HEK293 (cell line): Measurements from ENCODE around the gene USH1G.
A peak's percentile ranks its signal among the peaks of the same experiment; 100 is the strongest.

Experiments used
- EGR2 ChIP-seq: fragments of 450-650 bp; formaldehyde crosslinking; IDR thresholded peaks from 2 replicates; pipeline ENCODE4 v1.5.1; 2016; ENCODE audit warnings: low read depth, missing biosample characterization, missing genetic modification characterization
- GLIS2 ChIP-seq: fragments of 450-650 bp; formaldehyde crosslinking; IDR thresholded peaks from 2 replicates; pipeline ENCODE4 v1.5.1; 2016; ENCODE audit warnings: missing biosample characterization, missing genetic modification characterization
- KLF16 ChIP-seq: fragments of 450-650 bp; formaldehyde crosslinking; IDR thresholded peaks from 2 replicates; pipeline ENCODE4 v1.5.1; 2017; ENCODE audit warnings: missing biosample characterization, missing genetic modification characterization
- KLF7 ChIP-seq: fragments of 450-650 bp; formaldehyde crosslinking; IDR thresholded peaks from 2 replicates; pipeline ENCODE4 v1.5.1; 2016; ENCODE audit warnings: missing biosample characterization, missing genetic modification characterization, borderline replicate concordance
- KLF9 ChIP-seq: fragments of 450-650 bp; formaldehyde crosslinking; IDR thresholded peaks from 2 replicates; pipeline ENCODE4 v1.5.1; 2016; ENCODE audit warnings: missing biosample characterization, missing genetic modification characterization, low read depth
- OSR2 ChIP-seq: fragments of 450-650 bp; formaldehyde crosslinking; IDR thresholded peaks from 2 replicates; pipeline ENCODE4 v1.5.1; 2016; ENCODE audit warnings: missing biosample characterization, missing genetic modification characterization
- PRDM10 ChIP-seq: fragments of 450-650 bp; formaldehyde crosslinking; IDR thresholded peaks from 2 replicates; pipeline ENCODE4 v1.5.1; 2016; ENCODE audit warnings: missing biosample characterization, missing genetic modification characterization
- REPIN1 ChIP-seq: fragments of 450-650 bp; formaldehyde crosslinking; IDR thresholded peaks from 2 replicates; pipeline ENCODE4 v1.5.1; 2017; ENCODE audit warnings: missing biosample characterization, missing genetic modification characterization, low read depth
- SP2 ChIP-seq: fragments of 450-650 bp; formaldehyde crosslinking; IDR thresholded peaks from 2 replicates; pipeline ENCODE4 v1.5.1; 2016; ENCODE audit warnings: missing biosample characterization, missing genetic modification characterization
- ZNF148 ChIP-seq: fragments of 450-650 bp; formaldehyde crosslinking; IDR thresholded peaks from 2 replicates; pipeline ENCODE4 v1.5.0; 2017; ENCODE audit warnings: missing biosample characterization, missing genetic modification characterization, borderline replicate concordance
- ZNF426 ChIP-seq: fragments of 450-650 bp; formaldehyde crosslinking; IDR thresholded peaks from 2 replicates; pipeline ENCODE4 v1.5.1; 2017; ENCODE audit warnings: missing biosample characterization, missing genetic modification characterization, mild to moderate bottlenecking, inconsistent platforms, moderate library complexity
- ZNF473 ChIP-seq: fragments of 450-650 bp; formaldehyde crosslinking; IDR thresholded peaks from 2 replicates; pipeline ENCODE4 v1.5.1; 2017; ENCODE audit warnings: missing biosample characterization, missing genetic modification characterization
- ZNF518A ChIP-seq: fragments of 450-650 bp; formaldehyde crosslinking; conservative IDR thresholded peaks from 2 replicates; pipeline ENCODE4 v1.5.1; 2016; ENCODE audit warnings: low read depth, missing biosample characterization, missing genetic modification characterization
- ZNF571 ChIP-seq: fragments of 450-650 bp; formaldehyde crosslinking; IDR thresholded peaks from 2 replicates; pipeline ENCODE4 v1.5.0; 2017; ENCODE audit warnings: missing biosample characterization, missing genetic modification characterization
- ZNF600 ChIP-seq: fragments of 450-650 bp; formaldehyde crosslinking; IDR thresholded peaks from 2 replicates; pipeline ENCODE4 v1.5.1; 2016; ENCODE audit warnings: missing biosample characterization, missing genetic modification characterization
- ZNF777 ChIP-seq: fragments of 450-650 bp; formaldehyde crosslinking; IDR thresholded peaks from 2 replicates; pipeline ENCODE4 v1.5.1; 2017; ENCODE audit warnings: missing biosample characterization, missing genetic modification characterization, borderline replicate concordance
- TF ChIP-seq, protein P1 (sequence below): fragments of 450-650 bp; formaldehyde crosslinking; conservative IDR thresholded peaks from 2 replicates; pipeline ENCODE4 v1.5.1; 2016; ENCODE audit warnings: low read depth, missing biosample characterization, missing genetic modification characterization
- TF ChIP-seq, protein P2 (sequence below): fragments of 450-650 bp; formaldehyde crosslinking; IDR thresholded peaks from 2 replicates; pipeline ENCODE4 v1.5.1; 2016; ENCODE audit warnings: missing biosample characterization, missing genetic modification characterization
- TF ChIP-seq, protein P3 (sequence below): fragments of 450-650 bp; formaldehyde crosslinking; optimal IDR thresholded peaks from 2 replicates; pipeline ENCODE3; 2016; ENCODE audit warnings: missing biosample characterization, mild to moderate bottlenecking, missing genetic modification characterization

Gene USH1G

DNA sequence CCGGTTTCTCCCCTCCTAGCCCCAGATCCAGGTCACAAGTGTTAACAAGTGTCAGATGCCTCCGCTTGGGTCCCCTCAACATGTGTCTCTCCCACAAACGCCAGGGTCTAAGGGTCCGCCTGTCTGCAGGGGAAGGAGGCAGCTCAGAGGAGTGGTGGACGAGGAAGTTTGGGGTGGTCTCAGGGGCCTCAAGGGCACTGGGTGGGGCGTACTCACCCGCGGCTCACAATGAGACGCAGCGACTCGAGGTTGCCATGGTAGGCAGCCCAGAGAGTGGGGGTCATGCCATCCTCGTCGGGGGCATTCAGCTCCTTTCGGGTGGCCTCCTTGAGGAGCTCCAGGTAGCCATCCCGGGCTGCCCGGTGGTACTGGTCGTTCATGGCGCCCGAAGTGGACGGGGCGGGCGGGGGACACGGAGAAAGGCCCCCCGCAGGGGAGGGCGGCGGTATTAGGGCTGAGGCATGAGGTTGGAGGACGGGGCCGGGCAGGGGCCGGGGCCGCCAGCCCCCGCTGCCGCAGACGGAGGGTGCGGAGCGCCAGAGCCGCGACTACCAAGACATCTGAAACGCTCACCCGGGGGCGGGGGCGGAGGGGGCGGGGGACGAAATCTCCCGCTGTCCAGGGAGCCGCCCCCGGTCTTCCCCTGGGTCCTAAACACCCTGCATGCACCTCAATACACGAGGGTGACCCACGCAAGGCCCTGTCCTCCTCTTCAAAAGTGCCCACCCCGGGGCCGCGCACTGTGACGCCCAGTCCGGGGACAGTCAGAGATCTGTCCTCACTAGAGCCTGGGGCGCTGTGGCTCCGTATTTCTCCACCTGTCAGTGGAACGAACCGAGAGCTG lies at the start of gene USH1G (continued):
- TF ChIP-seq PRDM10 (tag by site-specific recombination) = peak; percentile 91
- no peak for TF ChIP-seq ZNF518A (tag by site-specific recombination)
- TF ChIP-seq, protein P1, sequence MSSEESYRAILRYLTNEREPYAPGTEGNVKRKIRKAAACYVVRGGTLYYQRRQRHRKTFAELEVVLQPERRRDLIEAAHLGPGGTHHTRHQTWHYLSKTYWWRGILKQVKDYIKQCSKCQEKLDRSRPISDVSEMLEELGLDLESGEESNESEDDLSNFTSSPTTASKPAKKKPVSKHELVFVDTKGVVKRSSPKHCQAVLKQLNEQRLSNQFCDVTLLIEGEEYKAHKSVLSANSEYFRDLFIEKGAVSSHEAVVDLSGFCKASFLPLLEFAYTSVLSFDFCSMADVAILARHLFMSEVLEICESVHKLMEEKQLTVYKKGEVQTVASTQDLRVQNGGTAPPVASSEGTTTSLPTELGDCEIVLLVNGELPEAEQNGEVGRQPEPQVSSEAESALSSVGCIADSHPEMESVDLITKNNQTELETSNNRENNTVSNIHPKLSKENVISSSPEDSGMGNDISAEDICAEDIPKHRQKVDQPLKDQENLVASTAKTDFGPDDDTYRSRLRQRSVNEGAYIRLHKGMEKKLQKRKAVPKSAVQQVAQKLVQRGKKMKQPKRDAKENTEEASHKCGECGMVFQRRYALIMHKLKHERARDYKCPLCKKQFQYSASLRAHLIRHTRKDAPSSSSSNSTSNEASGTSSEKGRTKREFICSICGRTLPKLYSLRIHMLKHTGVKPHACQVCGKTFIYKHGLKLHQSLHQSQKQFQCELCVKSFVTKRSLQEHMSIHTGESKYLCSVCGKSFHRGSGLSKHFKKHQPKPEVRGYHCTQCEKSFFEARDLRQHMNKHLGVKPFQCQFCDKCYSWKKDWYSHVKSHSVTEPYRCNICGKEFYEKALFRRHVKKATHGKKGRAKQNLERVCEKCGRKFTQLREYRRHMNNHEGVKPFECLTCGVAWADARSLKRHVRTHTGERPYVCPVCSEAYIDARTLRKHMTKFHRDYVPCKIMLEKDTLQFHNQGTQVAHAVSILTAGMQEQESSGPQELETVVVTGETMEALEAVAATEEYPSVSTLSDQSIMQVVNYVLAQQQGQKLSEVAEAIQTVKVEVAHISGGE (tag by site-specific recombination) = 0 out of 2 replicates have a peak, but pooled peaks have one; percentile 10
- TF ChIP-seq GLIS2 (tag by site-specific recombination) = peak; percentile 75
- TF ChIP-seq ZNF777 (tag by site-specific recombination) = peak; percentile 52; the same call in 1 of the 2 replicates
- TF ChIP-seq OSR2 (tag by site-specific recombination) = no peak
- TF ChIP-seq EGR2 (tag by site-specific recombination) = no peak
- peak; percentile 68; the same call in 1 of the 2 replicates for TF ChIP-seq KLF16 (tag by site-specific recombination)
- TF ChIP-seq, protein P2, sequence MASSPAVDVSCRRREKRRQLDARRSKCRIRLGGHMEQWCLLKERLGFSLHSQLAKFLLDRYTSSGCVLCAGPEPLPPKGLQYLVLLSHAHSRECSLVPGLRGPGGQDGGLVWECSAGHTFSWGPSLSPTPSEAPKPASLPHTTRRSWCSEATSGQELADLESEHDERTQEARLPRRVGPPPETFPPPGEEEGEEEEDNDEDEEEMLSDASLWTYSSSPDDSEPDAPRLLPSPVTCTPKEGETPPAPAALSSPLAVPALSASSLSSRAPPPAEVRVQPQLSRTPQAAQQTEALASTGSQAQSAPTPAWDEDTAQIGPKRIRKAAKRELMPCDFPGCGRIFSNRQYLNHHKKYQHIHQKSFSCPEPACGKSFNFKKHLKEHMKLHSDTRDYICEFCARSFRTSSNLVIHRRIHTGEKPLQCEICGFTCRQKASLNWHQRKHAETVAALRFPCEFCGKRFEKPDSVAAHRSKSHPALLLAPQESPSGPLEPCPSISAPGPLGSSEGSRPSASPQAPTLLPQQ (tag by site-specific recombination) = no peak
- TF ChIP-seq ZNF148 (tag by site-specific recombination) = no peak
- no peak for TF ChIP-seq REPIN1 (tag by site-specific recombination)
- TF ChIP-seq, protein P3, sequence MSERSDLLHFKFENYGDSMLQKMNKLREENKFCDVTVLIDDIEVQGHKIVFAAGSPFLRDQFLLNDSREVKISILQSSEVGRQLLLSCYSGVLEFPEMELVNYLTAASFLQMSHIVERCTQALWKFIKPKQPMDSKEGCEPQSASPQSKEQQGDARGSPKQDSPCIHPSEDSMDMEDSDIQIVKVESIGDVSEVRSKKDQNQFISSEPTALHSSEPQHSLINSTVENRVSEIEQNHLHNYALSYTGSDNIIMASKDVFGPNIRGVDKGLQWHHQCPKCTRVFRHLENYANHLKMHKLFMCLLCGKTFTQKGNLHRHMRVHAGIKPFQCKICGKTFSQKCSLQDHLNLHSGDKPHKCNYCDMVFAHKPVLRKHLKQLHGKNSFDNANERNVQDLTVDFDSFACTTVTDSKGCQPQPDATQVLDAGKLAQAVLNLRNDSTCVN (tag by site-specific recombination) = no peak
- TF ChIP-seq KLF7 (tag by site-specific recombination) = 0 out of 2 replicates have a peak, but pooled peaks have one; percentile 27
- no peak for TF ChIP-seq ZNF571 (tag by site-specific recombination)
- TF ChIP-seq KLF9 (tag by site-specific recombination) = peak; percentile 40; the same call in 1 of the 2 replicates
- TF ChIP-seq SP2 (tag by site-specific recombination) = 0 out of 2 replicates have a peak, but pooled peaks have one; percentile 15
- no peak for TF ChIP-seq ZNF426 (tag by site-specific recombination)
- TF ChIP-seq ZNF473 = no peak
- TF ChIP-seq ZNF600 (tag by site-specific recombination) = no peak
